Cardiac septum (tissue), 1 donor: Measurements from ENCODE around the gene STX10. TPM values are rescaled to one million over a fixed set of nuclear protein-coding genes. Genes with fewer than 3 reads are reported as not detected.

Experiments
- DNase-seq: peaks from one replicate; pipeline ENCODE4 v3.0.0-alpha.2; 2020; ENCODE audit warnings: low spot score
- intact Hi-C: fragments of 100-400 bp; cut with DNase I; formaldehyde crosslinking; loops from one replicate; pipeline ENCODE4 v1.14.0; 2022
- total RNA-seq: library from RNA; stranded (reverse); fragmentation: NEBNext Ultra II Directional; extraction: Animal tissue kit (Norgen Biotek cat#: 25700); gene quantifications from one replicate; pipeline ENCODE4 v1.2.1, GENCODE V29; 2021
- donor health status: DM: no; HTN: no; CAD: no.

STX10 gene
- total RNA-seq, 1 donor from 2014 or later = 25.7 TPM

GRCh38 chr19:13095393-13095784, 54.8 kb downstream of the STX10 start:
- DNase-seq = no peak
- intact Hi-C loops = no loop called here

DNA sequence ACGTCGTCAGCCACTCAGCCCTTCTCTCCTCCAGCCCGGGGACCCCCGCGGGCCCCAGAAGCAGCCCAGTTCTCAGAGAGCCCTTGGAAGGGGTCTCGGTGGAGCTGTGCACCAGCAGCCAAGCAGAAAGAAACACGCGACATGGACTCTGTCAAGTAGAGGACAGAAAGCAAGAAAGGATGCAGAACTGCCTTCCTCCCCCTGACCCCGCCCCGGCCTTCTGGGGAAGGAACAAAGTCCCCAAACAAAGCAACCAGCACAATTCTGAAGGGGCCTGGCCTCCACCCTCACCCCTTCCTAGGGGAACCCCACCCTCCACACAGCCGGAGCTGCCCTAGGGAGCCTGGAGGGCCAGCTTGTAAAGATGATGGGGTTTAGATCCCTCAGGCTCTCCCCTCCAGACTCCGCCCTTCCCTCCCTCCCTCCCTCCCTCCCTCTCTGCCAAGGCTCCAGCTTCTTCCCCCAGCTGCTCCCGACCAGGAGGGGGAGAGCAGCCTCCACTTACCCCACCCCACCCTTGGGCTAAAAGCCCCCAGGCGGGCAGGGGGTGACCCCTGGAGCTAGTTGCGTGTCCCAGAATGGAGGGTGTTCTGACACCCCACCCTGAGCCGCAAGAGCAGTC, 55.3 kb downstream of the STX10 start:
- no peak for DNase-seq
- intact Hi-C loops = loop anchor here (1.0 kb wide), 1 partner anchor 117 kb away; no protein-coding TSS in a partner anchor

DNA sequence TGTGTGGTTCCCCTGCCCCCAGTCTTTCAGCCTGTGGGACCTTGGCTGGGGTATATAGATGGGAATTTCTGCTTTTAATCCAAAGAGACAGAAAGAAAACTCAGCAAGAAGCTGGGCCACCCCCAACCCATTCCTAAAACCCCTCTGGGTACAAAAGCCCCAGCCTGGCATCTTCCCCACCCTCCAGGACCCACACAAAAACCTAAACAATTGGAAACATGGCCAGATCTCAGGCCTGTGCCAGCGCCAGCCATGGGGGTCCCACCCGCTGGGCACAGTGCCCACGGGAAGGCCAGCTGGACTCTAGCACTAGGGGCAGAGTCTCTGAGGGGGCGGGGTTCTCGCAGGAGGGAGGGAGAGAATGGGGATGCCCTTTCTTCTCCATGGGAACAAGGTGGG, 56.1 kb downstream of the STX10 start:
- no peak for DNase-seq
- intact Hi-C loops = loop anchor here (1.0 kb wide), 1 partner anchor 116 kb away; no protein-coding TSS in a partner anchor

Other genes with a start within 250 kb of the STX10 start
- gene SYCE2, start 231.1 kb downstream of the STX10 start, total RNA-seq = not detected
- gene FARSA, start 216.7 kb downstream of the STX10 start, total RNA-seq = 36.3 TPM
- gene CALR, start 211.8 kb downstream of the STX10 start, total RNA-seq = 412 TPM
- gene RAD23A, start 204.5 kb downstream of the STX10 start, total RNA-seq = 143 TPM
- 23.5 TPM for gene GADD45GIP1, start 193.2 kb downstream of the STX10 start, total RNA-seq
- gene DAND5, start 180.8 kb downstream of the STX10 start, total RNA-seq = 11.4 TPM
- 123 TPM for gene NFIX, start 154.9 kb downstream of the STX10 start, total RNA-seq
- gene LYL1, start 47.5 kb downstream of the STX10 start, total RNA-seq = 9.4 TPM
- gene TRMT1, start 33.6 kb downstream of the STX10 start, total RNA-seq = 17.5 TPM
- 33.8 TPM for gene NACC1, start 32.1 kb downstream of the STX10 start, total RNA-seq
- gene IER2, start within 50 bp of the STX10 start, total RNA-seq = 28.4 TPM